Islet of Langerhans (tissue), 1 donor: ENCODE data around the gene ASF1B.

Source experiments
- FAIRE-seq: peaks from one replicate; lab custom pipeline; 2011; peaks lifted over from hg19 to GRCh38; lab: Jason Lieb, UNC

Gene ASF1B

GRCh38 chr19:14085309-14085995 lies 50.9 kb downstream of the ASF1B start, which contains the start of gene C19orf67:
C19orf67 (minus strand) TSS chr19:14085783; CDS start chr19:14085627, 156 bp downstream.
- FAIRE-seq = no peak

- FAIRE-seq = no peak
Observed at GRCh38 chr19:14082675-14082960, 53.8 kb downstream of the ASF1B start.

GRCh38 chr19:14081797-14082674 lies 54.4 kb downstream of the ASF1B start:
- no peak for FAIRE-seq

GRCh38 chr19:14080887-14081796 lies 55.2 kb downstream of the ASF1B start:
- peak; percentile 97 for FAIRE-seq

GRCh38 chr19:14078411-14078810 lies 58.0 kb downstream of the ASF1B start:
- no peak for FAIRE-seq

- FAIRE-seq = no peak
Observed at GRCh38 chr19:14073925-14074838, 62.2 kb downstream of the ASF1B start.

- no peak for FAIRE-seq
Observed at GRCh38 chr19:14073261-14073924, 63.0 kb downstream of the ASF1B start.

GRCh38 chr19:14072535-14073260 lies 63.7 kb downstream of the ASF1B start, which contains the start of gene MISP3:
MISP3 (plus strand) TSS chr19:14072786; CDS start chr19:14073310, 524 bp downstream.
- FAIRE-seq = no peak

- no peak for FAIRE-seq
Observed at GRCh38 chr19:14070268-14071050, 65.9 kb downstream of the ASF1B start.
